UCSD-AML1 (cell line): ENCODE results near the gene CLEC6A.
A peak's percentile ranks its signal among the peaks of the same experiment; 100 is the strongest.
"Not testable (repeated sequence)": the region's sequence is repeated elsewhere in the genome, so short reads cannot be mapped to it uniquely, and the experiment has no call there.

Source experiments
- DNase-seq: peaks from one replicate; lab custom pipeline; 2025; ENCODE audit not compliant: unreplicated experiment; lab: John Stamatoyannopoulos, UW

Gene CLEC6A

DNA sequence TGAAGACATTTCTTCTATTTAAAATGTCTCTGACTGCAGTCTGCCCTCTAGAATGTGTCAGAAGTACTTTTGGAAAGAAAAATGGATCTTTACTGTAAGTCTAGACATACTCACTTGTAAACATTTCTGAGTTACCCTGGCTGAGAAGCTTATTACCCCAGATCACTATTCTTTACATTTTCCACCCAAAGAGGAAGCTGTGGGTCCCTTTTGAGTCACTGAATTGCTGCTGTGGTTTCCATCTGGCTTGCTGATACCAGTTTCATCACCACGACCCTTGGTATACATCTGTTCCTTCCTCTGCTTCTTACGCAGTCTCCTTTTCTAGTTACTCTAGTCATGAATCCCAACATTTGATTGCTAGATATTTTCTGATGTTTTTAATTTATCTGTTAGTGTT, 37.3 kb downstream of the CLEC6A start:
- peak; percentile 21 for DNase-seq

DNA sequence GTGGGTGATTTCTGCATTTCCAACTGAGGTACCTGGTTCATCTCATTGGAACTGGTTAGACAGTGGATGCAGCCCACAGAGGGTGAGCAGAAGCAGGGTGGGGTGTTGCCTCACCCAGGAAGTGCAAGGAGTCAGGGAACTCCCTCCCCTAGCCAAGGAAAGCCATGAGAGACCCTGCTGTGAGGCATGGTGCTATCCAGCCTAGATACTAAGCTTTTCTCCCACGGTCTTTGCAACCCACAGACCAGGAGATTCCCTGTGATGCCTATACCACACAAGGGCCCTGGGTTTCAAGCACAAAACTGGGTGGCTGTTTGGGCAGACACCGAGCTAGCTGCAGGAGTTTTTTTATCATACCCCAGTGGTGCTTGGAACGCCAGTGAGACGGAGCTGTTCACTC, 39.9 kb downstream of the CLEC6A start:
- DNase-seq = not testable (repeated sequence)

DNA sequence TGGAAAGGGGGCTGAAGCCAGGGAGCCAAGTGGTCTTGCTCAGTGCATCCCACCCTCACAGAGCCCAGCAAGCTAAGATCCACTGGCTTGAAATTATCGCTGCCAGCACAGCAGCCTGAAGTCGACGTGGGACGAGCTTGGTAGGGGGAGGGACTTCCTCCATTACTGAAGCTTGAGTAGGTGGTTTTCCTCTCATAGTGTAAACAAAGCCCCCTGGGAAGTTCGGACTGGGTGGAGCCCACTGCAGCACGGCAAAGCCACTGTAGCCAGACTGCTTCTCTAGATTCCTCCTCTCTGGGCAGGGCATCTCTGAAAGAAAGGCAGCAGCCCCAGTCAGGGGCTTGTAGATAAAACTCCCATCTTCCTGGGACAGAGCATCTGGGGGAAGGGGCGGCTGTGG, 40.3 kb downstream of the CLEC6A start:
- not testable (repeated sequence) for DNase-seq

DNA sequence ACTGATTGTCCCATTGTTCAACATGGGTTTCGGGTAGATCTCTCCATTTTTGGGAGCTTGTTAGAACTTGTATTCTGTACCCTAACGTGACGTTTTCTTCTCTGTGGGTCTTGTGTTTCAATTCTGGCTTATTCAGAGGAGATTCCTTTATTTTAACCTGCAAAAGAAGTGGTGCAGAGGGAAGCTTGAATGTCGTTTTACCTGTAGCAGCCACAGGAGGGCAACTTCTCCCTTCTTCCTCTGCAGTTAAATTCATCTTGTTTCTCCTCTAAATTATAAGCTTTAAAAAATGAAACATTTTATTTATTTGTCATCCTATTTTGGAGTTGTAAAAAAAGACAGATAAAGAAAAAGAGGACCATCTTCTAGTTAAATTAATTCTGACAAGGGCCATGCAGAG, 43.9 kb downstream of the CLEC6A start:
- DNase-seq = no peak

DNA sequence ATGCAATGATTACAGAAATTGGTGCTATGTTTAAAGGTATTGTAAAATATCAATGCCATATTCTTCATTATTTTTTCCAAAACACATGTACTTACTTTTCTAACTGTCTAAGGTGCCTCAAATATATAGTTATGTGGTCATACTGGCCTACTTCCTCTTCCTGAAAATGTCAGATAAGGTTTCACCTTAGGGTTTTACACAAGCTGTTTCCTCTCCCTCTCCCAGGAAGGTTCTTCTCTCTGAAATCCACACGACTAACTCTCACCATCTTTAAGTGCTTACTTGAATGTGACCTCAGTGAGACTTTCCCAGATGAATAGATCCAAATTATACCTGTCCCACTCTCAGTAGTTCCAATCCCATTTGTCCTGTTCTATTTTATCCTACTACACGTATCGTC, 46.0 kb downstream of the CLEC6A start:
- DNase-seq = no peak

DNA sequence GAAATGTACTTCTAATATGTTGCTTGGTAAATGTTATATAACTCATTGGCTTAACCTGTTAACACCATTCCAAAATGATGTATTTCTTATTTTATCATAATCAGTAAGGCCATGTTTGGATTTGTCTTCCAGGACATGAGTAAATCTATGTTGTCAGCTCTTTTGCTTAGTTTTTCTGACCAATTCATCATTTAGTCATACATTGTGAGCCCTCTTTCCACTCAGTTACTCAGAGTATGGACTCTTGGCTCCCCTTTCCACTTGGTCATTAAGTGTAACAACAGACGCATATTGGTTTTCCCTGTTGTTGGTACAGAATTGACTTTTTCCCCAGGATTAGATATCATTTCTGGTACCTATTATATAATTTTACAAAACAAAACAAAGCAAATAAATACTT, 48.6 kb downstream of the CLEC6A start:
- DNase-seq = no peak

DNA sequence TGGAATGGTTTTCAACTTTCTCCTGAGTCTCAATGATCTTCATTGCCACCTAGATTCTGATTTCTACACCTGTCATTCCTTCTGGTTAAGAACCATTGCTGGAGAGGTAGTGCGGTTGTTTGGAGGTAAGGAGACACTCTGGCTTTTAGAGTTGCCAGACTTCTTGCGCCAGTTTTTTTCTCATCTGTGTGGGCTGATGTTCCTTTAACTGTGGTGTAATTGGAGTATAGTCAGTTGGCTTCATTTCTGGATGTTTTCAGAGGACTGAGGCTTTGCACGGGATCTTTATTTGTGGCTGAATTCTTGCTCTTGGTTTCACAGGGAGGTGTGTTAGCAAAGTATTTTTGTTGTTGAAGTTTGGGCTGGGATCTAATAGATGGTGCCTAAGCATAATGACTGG, 51.8 kb downstream of the CLEC6A start:
- DNase-seq = no peak

DNA sequence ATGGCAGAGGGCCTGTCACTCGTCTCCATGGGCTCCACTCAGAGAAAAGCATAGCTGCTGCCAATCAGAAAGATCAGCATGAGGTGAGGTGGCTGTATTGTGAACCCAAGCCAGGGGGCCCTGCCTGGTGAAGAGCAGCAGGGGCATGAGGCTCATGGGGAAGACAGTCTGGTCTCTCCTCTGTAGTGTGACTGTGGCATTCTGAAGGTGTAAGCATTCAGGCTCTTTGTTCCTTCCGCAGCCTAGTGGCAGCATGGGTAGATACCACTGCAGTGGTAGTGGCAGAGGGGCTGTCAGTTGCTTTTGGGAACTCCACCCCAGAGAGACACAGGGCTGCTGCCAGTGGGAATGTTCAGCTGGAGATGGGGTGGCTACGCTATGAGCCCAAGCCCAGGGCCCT, 52.5 kb downstream of the CLEC6A start:
- DNase-seq = no peak

DNA sequence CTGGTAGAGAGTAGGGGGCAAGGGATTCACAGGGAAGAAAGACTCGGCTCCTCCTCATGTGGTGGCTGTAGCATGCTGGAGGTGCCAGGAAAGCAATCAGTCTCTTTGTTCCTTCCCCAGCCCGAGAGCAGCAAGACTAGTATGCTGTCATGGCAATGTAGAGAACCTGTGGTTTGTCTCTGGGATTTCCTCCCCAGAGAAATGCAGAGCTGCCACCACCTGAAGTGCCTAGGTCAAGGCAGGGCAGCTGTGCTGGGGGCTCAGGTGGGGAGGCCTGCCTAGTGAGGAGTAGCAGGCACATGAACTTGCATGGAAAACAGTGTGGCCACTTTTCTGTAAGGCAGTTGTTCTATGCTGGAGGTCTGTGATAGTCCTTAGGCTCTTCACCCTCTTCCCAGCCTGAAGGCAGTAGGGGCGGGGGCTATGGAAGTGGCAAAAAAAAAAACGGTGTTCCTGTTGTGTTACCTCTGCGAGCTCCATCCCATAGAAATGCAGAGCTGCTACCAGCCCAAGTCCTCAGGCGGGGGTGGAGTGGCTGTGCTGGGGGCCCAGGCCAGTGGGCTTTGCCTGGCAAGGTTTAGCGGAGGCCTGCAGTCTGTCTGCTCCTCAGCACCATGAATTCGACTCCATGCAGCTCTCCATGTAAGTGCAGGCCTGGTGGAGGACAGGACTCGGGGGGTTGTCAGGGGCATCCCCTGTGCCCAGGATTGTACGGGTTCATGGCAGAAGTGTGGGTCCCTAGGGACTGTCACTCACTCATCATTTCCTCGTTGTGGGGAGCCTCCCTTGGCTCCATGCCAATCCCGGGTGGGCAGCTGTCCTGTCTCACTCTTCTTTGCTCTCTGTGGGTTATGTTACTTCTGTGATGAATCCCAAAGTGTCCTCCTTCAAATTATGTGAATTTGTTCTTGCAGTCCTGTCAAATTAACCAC, 53.4 kb downstream of the CLEC6A start:
- DNase-seq = no peak

DNA sequence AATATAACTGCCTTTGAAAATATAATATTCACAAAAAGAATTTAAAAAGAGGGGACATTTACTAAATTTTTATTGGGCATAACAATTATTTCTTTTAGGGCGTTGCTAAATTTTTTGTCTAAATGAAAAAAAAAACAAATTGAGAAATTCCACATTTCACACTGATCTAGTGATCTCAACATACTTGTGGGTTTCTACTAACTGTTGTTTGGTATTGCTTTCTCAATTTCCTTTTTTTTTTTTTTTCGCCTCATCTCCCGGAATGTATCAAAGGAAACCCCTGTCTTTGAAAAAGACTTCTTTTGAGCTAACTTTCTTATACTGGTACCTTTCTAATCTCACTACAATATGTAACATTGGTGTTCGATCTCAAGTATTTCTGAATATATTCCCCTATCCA, 57.5 kb downstream of the CLEC6A start, which contains the start of gene CLEC4D:
Gene CLEC4D (plus strand): TSS at position 248 of the 400 bp plus-strand sequence. CDS start 230 bp downstream, outside the sequence.
- DNase-seq = no peak

DNA sequence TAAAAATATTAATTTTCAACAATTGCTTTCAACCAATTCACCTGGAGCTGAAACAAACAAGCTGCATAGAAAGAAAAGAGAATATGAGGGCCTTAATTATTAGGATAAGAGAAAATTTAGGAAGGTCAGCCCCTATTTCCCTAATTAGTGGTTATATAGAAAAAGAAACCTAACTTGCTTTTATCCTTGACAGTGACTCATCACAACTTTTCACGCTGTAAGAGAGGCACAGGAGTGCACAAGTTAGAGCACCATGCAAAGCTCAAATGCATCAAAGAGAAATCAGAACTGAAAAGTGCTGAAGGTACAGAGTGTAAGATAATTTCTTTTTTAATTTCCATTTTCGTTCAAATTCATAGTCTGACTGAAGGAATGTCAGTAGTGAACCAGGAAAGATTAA, 62.2 kb downstream of the CLEC6A start:
- no peak for DNase-seq

DNA sequence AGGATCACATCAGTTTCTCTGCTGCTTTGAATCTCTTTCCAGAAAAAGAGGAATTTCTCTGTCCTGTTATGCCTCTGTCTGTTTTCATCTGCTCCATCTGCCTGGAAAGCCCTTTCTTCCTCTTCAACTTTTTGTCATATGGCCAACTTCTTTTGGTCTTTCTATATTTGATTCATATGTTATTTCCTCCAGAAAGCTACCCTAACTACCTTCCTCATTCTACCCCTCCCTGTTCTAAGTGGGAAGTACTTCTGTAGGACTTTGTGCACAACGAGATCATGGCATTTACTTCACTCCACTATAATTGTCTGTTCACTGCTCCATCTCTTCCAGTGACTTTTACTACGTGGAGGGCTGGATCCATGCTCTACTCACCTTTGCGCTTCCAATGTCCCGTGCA, 63.4 kb downstream of the CLEC6A start:
- no peak for DNase-seq

DNA sequence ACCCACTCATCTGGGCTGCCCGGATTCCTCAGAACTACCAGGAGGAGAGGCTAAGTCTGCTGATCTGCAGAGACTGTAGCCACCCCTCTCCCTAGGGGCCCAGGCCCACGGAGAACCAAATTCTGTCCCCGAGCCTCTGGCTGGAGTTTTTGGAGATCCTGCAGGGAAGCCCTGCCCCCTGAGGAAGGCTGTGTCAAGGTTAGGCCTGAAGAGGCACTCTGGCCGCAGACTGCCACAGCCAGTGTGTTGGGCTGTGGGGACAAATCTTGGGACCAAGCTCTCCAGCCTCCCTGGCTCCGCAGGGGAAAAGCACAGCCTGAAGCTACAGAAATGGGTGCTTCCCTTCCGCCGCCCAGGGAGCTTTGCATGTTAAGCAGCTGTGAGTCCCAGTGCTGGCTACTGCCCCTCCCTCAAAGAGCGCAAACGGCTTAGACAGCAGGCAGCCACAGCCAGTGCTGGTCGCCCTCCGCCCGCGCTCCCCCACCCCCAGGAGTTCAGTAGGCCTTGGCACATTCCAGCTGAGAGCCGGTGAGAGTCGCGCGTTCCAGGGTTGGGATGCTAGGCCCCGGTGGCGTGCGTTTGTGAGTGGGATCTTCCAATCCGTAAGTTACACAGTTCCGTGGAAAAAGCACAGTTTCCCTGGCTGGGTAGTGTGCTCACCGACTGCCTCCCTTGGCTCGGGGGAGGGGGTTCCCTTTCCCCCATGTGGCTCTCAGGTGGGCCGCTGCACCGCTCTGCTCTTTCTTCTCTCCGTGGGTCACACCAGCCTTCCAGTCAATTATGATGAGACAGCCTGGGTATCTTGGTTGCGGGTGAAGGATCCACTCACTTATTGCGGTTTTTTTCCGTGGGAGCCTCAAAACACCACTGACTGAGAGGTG, 71.7 kb downstream of the CLEC6A start:
- DNase-seq = no peak
